ENCODE measurements around the gene RBP3.

Gene RBP3

GRCh38 chr10:47320812-47321211, 27.4 kb upstream of the RBP3 start:
- no peak overlapping the region for H3K27ac ChIP-seq (ENCODE audit: low read length)
- H3K36me3 ChIP-seq (ENCODE audit: insufficient read depth, low read depth, low read length): no peaks in the 10 kb centered on the region
- H3K9me3 ChIP-seq (ENCODE audit: insufficient read depth, low read depth, low read length): no peaks in the 10 kb centered on the region; the same call in 1 of the 2 replicates
- no peak overlapping the region for H3K9ac ChIP-seq (ENCODE audit: low read depth, low read length)
- H3K4me1 ChIP-seq (ENCODE audit: insufficient read depth, low read length): no peaks in the 10 kb centered on the region
- no peak overlapping the region for H3K4me3 ChIP-seq (ENCODE audit: low read length)
- no peaks in the 10 kb centered on the region for H3K27me3 ChIP-seq (ENCODE audit: insufficient read depth, low read length)

- Histone ChIP-seq H3K9ac (ENCODE audit: low read depth, low read length) (no peak overlapping the region), H3K4me3 (ENCODE audit: low read length) (no peak overlapping the region), H3K27me3 (ENCODE audit: insufficient read depth, low read length) (no peaks in the 10 kb centered on the region), H3K9me3 (ENCODE audit: insufficient read depth, low read depth, low read length) (no peaks in the 10 kb centered on the region; the same call in 1 of the 2 replicates), H3K27ac (ENCODE audit: low read length) (no peak overlapping the region), H3K4me1 (ENCODE audit: insufficient read depth, low read length) (no peaks in the 10 kb centered on the region), H3K36me3 (ENCODE audit: insufficient read depth, low read depth, low read length) (no peaks in the 10 kb centered on the region)
Measured at GRCh38 chr10:47321521-47322195, 26.5 kb upstream of the RBP3 start.

GRCh38 chr10:47322300-47323061, 25.7 kb upstream of the RBP3 start, which contains the start of gene GDF2:
GDF2 (plus strand) TSS chr10:47322454; CDS start chr10:47322669, 215 bp downstream.
- H3K4me3 ChIP-seq (ENCODE audit: low read length): no peak within 1 kb of the TSS

GRCh38 chr10:47323087-47323486, 25.1 kb upstream of the RBP3 start:
- H3K4me1 ChIP-seq (ENCODE audit: insufficient read depth, low read length): no peaks in the 10 kb centered on the region
- H3K27ac ChIP-seq (ENCODE audit: low read length): no peak overlapping the region
- no peaks in the 10 kb centered on the region; the same call in 1 of the 2 replicates for H3K9me3 ChIP-seq (ENCODE audit: insufficient read depth, low read depth, low read length)
- no peaks in the 10 kb centered on the region for H3K36me3 ChIP-seq (ENCODE audit: insufficient read depth, low read depth, low read length)
- H3K9ac ChIP-seq (ENCODE audit: low read depth, low read length): no peak overlapping the region
- H3K27me3 ChIP-seq (ENCODE audit: insufficient read depth, low read length): no peaks in the 10 kb centered on the region
- no peak overlapping the region for H3K4me3 ChIP-seq (ENCODE audit: low read length)

More at GRCh38 chr10:47322300-47323061, 25.7 kb upstream of the RBP3 start, which contains the start of gene GDF2:
- Histone ChIP-seq H3K27ac (ENCODE audit: low read length) (no peak within 1 kb of the TSS), H3K9ac (ENCODE audit: low read depth, low read length) (no peak within 1 kb of the TSS), H3K27me3 (ENCODE audit: insufficient read depth, low read length) (no peaks in the 10 kb centered on the region), H3K4me1 (ENCODE audit: insufficient read depth, low read length) (no peaks in the 10 kb centered on the region), H3K9me3 (ENCODE audit: insufficient read depth, low read depth, low read length) (no peaks in the 10 kb centered on the region; the same call in 1 of the 2 replicates), H3K36me3 (ENCODE audit: insufficient read depth, low read depth, low read length) (no peaks in the 10 kb centered on the region)

- H3K36me3 ChIP-seq (ENCODE audit: insufficient read depth, low read depth, low read length): no peaks in the 10 kb centered on the region
Measured at GRCh38 chr10:47323636-47324296, 24.4 kb upstream of the RBP3 start.

GRCh38 chr10:47325303-47326291, 22.6 kb upstream of the RBP3 start:
- Histone ChIP-seq H3K27ac (ENCODE audit: low read length) (no peak overlapping the region), H3K36me3 (ENCODE audit: insufficient read depth, low read depth, low read length) (no peaks in the 10 kb centered on the region), H3K9me3 (ENCODE audit: insufficient read depth, low read depth, low read length) (no peaks in the 10 kb centered on the region), H3K27me3 (ENCODE audit: insufficient read depth, low read length) (no peaks in the 10 kb centered on the region), H3K4me3 (ENCODE audit: low read length) (no peak overlapping the region), H3K4me1 (ENCODE audit: insufficient read depth, low read length) (no peaks in the 10 kb centered on the region), H3K9ac (ENCODE audit: low read depth, low read length) (no peak overlapping the region)

More at GRCh38 chr10:47323636-47324296, 24.4 kb upstream of the RBP3 start:
- H3K9ac ChIP-seq (ENCODE audit: low read depth, low read length): no peak overlapping the region
- no peak overlapping the region for H3K27ac ChIP-seq (ENCODE audit: low read length)
- H3K4me3 ChIP-seq (ENCODE audit: low read length): no peak overlapping the region
- H3K27me3 ChIP-seq (ENCODE audit: insufficient read depth, low read length): no peaks in the 10 kb centered on the region
- no peaks in the 10 kb centered on the region for H3K9me3 ChIP-seq (ENCODE audit: insufficient read depth, low read depth, low read length)
- no peaks in the 10 kb centered on the region for H3K4me1 ChIP-seq (ENCODE audit: insufficient read depth, low read length)

- H3K4me3 ChIP-seq (ENCODE audit: low read length): no peak overlapping the region
- H3K27ac ChIP-seq (ENCODE audit: low read length): no peak overlapping the region
- H3K27me3 ChIP-seq (ENCODE audit: insufficient read depth, low read length): no peaks in the 10 kb centered on the region
- no peak overlapping the region for H3K9ac ChIP-seq (ENCODE audit: low read depth, low read length)
- H3K4me1 ChIP-seq (ENCODE audit: insufficient read depth, low read length): no peaks in the 10 kb centered on the region
- H3K36me3 ChIP-seq (ENCODE audit: insufficient read depth, low read depth, low read length): no peaks in the 10 kb centered on the region
- H3K9me3 ChIP-seq (ENCODE audit: insufficient read depth, low read depth, low read length): no peaks in the 10 kb centered on the region
Measured at GRCh38 chr10:47326306-47326926, 21.7 kb upstream of the RBP3 start.

- Histone ChIP-seq H3K9me3 (ENCODE audit: insufficient read depth, low read depth, low read length) (no peaks in the 10 kb centered on the region), H3K9ac (ENCODE audit: low read depth, low read length) (no peak overlapping the region), H3K4me3 (ENCODE audit: low read length) (no peak overlapping the region), H3K4me1 (ENCODE audit: insufficient read depth, low read length) (no peaks in the 10 kb centered on the region), H3K36me3 (ENCODE audit: insufficient read depth, low read depth, low read length) (no peaks in the 10 kb centered on the region), H3K27me3 (ENCODE audit: insufficient read depth, low read length) (no peaks in the 10 kb centered on the region), H3K27ac (ENCODE audit: low read length) (no peak overlapping the region)
Measured at GRCh38 chr10:47326927-47327330, 21.2 kb upstream of the RBP3 start.

GRCh38 chr10:47329855-47330254, 18.3 kb upstream of the RBP3 start:
- H3K4me1 ChIP-seq (ENCODE audit: insufficient read depth, low read length): no peaks in the 10 kb centered on the region
- H3K9ac ChIP-seq (ENCODE audit: low read depth, low read length): no peak overlapping the region
- no peak overlapping the region for H3K27ac ChIP-seq (ENCODE audit: low read length)
- no peaks in the 10 kb centered on the region for H3K27me3 ChIP-seq (ENCODE audit: insufficient read depth, low read length)
- no peaks in the 10 kb centered on the region for H3K9me3 ChIP-seq (ENCODE audit: insufficient read depth, low read depth, low read length)
- H3K4me3 ChIP-seq (ENCODE audit: low read length): no peak overlapping the region
- H3K36me3 ChIP-seq (ENCODE audit: insufficient read depth, low read depth, low read length): no peaks in the 10 kb centered on the region

- Histone ChIP-seq H3K9me3 (ENCODE audit: insufficient read depth, low read depth, low read length) (no peaks in the 10 kb centered on the region), H3K27ac (ENCODE audit: low read length) (no peak overlapping the region), H3K36me3 (ENCODE audit: insufficient read depth, low read depth, low read length) (no peaks in the 10 kb centered on the region), H3K4me1 (ENCODE audit: insufficient read depth, low read length) (no peaks in the 10 kb centered on the region), H3K4me3 (ENCODE audit: low read length) (no peak overlapping the region), H3K9ac (ENCODE audit: low read depth, low read length) (no peak overlapping the region), H3K27me3 (ENCODE audit: insufficient read depth, low read length) (no peaks in the 10 kb centered on the region)
Measured at GRCh38 chr10:47330366-47330765, 17.8 kb upstream of the RBP3 start.
